NT2/D1 (cell line): ENCODE data around the gene FBRSL1.

ENCODE experiments used
- YY1 ChIP-seq: IDR thresholded peaks from 2 replicates; pipeline ENCODE4 v1.6.1; 2011; ENCODE audit not compliant: insufficient read length, insufficient read depth
- ZNF274 ChIP-seq: IDR thresholded peaks from 2 replicates; pipeline ENCODE4 v1.6.1; 2011; ENCODE audit warnings: mild to moderate bottlenecking, low read depth, low read length

GRCh38 chr12:132445884-132446632 lies 43.9 kb upstream of the FBRSL1 start:
- no peak for TF ChIP-seq ZNF274
- TF ChIP-seq YY1 = no peak
